Cardiac muscle cell (in vitro differentiated cells and primary cell): ENCODE results near the gene STXBP5. TPM values are rescaled to one million over a fixed set of nuclear protein-coding genes. Genes with fewer than 3 reads are reported as not detected.

Experiments used
- DNase-seq, 2 donors: peaks; one replicate each; pipeline versions ENCODE4 v3.0.0 to v3.0.0-alpha.2; 2010 to 2017; ENCODE audit warnings: low read depth in 1 of 2, low spot score in 1 of 2
- H3K27ac ChIP-seq: fragments of 200-600 bp; sonication (generic); 2 replicates; pipeline ENCODE4 v1.5.1; 2016
- H3K27me3 ChIP-seq: fragments of 200-600 bp; sonication (generic); 2 replicates; pipeline ENCODE4 v1.6.0; 2016; ENCODE audit warnings: control low read depth
- H3K36me3 ChIP-seq: fragments of 200-600 bp; sonication (generic); 2 replicates; pipeline ENCODE4 v1.5.1; 2016; ENCODE audit warnings: control low read depth
- H3K4me1 ChIP-seq: fragments of 200-600 bp; sonication (generic); 2 replicates; pipeline ENCODE4 v1.8.1; 2017; ENCODE audit warnings: low read depth, mild to moderate bottlenecking, mixed run types
- H3K4me3 ChIP-seq: fragments of 200-600 bp; sonication (generic); 2 replicates; pipeline ENCODE4 v1.5.1; 2016; ENCODE audit warnings: mild to moderate bottlenecking
- H3K9me3 ChIP-seq: fragments of 200-600 bp; sonication (generic); 2 replicates; pipeline ENCODE4 v1.5.1; 2017; ENCODE audit warnings: low read depth, mild to moderate bottlenecking, control low read depth
- polyA plus RNA-seq: library from polyadenylated mRNA; unstranded; fragments of >200 nt; fragmentation: Nextera tagmentation; extraction: Ambion mirVana; gene quantifications from 2 replicates; pipeline ENCODE4 v1.2.1, GENCODE V29; 2016
- total RNA-seq: library from RNA; depleted of rRNA; stranded (reverse); fragments of >200 nt; gene quantifications from 2 replicates; pipeline ENCODE4 v1.2.3, GENCODE V29; 2016
- TF ChIP-seq, protein P1 (sequence below): IDR thresholded peaks from 2 replicates; pipeline ENCODE4 v1.5.1; 2012; ENCODE audit warnings: low read depth, mild to moderate bottlenecking, low read length

STXBP5 gene
- total and polyA plus RNA-seq, 2 experiments from 2014 or later: 2.9 to 5.3 TPM

DNA sequence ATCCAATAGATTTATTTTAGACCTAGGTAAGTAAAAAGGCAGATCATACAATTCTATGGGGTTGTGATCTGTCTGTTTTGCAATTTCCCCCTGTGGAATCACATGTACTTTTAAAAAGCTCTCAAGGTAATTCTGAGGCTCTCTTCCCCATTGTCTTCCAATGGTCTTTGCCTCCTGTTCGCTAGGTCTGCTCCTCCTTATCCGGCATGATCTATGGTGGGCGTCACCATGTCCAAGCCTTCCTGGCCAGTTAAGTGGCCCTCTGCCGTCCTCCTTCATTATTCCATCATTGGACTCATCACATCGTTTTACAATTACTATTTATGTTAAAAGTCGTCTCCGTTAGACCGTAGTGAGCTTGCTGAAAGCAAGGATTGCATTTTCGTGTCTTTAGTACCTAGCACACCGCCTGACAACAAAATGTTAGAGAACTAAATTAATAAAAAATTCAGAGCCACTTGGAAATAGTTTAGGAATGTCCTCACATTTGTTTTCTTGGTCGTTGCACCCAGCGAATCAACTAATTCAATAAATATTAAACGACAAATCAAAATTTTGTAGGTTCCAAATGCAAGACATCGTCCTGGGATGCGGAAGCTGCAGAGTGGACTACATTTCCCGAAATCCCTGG, 2.2 kb upstream of the STXBP5 start:
- peak in 1 of 2 donors; percentile 53 for DNase-seq
- H3K27me3 ChIP-seq: no peaks in the 10 kb centered on the region
- peaks cover 3% of the 10 kb centered on the region for H3K4me1 ChIP-seq
- H3K9me3 ChIP-seq: no peaks in the 10 kb centered on the region
- peak overlapping the region; percentile 95 for H3K4me3 ChIP-seq
- H3K27ac ChIP-seq: no peak overlapping the region
- H3K36me3 ChIP-seq: no peaks in the 10 kb centered on the region
- TF ChIP-seq, protein P1, sequence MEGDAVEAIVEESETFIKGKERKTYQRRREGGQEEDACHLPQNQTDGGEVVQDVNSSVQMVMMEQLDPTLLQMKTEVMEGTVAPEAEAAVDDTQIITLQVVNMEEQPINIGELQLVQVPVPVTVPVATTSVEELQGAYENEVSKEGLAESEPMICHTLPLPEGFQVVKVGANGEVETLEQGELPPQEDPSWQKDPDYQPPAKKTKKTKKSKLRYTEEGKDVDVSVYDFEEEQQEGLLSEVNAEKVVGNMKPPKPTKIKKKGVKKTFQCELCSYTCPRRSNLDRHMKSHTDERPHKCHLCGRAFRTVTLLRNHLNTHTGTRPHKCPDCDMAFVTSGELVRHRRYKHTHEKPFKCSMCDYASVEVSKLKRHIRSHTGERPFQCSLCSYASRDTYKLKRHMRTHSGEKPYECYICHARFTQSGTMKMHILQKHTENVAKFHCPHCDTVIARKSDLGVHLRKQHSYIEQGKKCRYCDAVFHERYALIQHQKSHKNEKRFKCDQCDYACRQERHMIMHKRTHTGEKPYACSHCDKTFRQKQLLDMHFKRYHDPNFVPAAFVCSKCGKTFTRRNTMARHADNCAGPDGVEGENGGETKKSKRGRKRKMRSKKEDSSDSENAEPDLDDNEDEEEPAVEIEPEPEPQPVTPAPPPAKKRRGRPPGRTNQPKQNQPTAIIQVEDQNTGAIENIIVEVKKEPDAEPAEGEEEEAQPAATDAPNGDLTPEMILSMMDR: no peak

DNA sequence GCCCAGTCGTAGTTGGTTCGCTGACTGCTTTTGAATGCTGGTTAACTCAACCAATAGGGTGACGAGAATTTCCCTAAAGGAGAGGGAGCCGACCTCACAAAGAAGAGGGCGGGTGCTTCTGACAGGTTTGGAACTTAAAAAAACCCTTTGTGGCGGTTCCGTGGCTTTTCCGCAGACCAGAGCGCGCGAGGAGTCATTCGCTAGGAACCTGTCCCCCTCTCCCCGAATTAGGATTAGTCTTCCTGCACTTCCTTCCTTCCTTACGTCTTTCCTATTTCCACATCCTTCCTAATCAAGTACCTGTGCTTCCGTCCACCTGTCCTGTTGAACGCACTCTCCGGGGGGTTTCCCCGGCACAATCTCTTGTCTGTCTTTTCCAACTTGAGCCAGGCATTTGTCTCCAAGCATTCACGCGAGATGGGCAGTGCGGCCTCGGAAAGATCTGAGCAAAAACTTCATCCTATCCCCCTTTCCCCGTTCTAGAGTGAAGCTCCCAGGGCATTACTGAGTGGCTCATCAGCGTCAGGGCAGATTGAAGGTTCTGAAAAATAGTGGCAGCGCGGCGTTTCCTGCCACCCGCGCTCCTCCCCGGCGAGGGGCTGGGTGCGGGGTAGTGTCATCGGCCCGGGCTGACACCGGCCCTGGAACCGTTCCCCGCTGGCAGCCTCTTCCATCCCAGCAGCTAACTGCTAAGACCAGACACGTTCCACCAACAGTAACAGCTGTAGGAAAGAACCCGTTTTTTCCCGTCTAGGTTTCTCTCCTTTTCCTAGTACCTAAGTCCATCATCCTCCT, 1.5 kb upstream of the STXBP5 start:
- Histone ChIP-seq H3K9me3 (no peaks in the 10 kb centered on the region), H3K4me1 (peaks cover 3% of the 10 kb centered on the region), H3K4me3 (peak overlapping the region; percentile 95), H3K27me3 (no peaks in the 10 kb centered on the region), H3K27ac (peak overlapping the region; percentile 92), H3K36me3 (no peaks in the 10 kb centered on the region)
- TF ChIP-seq, protein P1: no peak
- DNase-seq: peak; percentile 94 to 98

DNA sequence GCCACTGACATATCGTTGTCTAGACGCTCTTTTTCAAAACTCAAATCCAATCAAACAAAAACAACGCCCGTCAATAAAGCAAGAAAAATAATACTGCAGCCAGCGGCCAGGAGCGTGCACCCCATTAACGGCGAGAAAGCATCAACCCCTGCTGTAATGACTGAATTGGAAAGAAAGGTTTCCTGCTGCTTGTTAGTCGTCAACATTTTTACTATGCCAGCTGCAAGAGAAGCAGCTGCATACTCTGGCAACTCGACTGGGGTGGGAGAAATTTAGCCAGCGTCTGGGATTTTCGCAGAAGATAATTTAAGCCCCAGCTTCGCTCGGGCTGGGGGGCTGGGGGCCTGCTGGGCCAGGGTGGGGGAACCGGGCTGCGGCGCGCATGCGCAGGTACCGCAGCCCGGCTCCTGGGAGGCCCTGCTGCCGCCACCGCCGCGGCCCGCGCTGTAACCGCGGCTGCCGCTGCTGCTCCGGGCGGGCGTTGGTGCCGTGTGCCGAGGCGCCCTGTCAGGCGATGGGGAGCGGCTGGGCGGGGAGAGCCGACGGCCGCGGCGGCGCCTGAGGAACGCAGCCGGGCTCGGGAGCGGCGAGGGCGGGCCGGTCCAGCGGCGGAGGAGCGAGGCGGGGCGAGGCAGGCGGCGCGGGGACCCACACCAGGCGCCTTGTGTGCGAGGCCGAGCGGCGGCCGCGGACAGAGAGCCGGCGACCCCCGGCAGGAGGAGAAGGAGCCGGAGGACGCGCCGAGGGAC, 732 bp upstream of the STXBP5 start:
- peak overlapping the region; percentile 95 for H3K4me3 ChIP-seq
- TF ChIP-seq, protein P1: no peak
- H3K36me3 ChIP-seq: no peaks in the 10 kb centered on the region

DNA sequence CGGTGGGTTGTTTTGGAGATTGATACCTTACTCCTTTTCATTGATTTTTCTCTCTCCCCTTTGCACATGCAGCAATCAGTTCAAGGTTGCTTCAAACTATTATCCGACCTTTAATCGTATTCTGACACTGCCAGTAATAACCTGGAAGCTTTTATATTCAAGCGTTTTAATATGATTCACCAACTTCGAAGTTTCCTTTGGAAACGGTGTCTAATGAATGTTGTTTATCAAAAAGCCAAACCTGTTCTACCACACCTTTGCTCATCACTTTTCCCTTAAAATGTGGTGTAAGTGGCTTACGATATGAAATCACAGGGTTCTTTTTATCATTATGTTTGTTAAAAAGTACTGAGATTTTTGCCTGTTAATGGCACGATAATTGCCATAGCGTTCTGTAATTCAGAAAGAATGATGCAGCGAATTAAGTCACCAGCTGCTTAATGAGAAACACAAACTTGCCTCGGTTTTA, 660 bp downstream of the STXBP5 start:
- Histone ChIP-seq H3K4me1 (peaks cover 3% of the 10 kb centered on the region), H3K27ac (no peak overlapping the region), H3K36me3 (no peaks in the 10 kb centered on the region), H3K9me3 (no peaks in the 10 kb centered on the region), H3K4me3 (peak overlapping the region; percentile 95), H3K27me3 (no peaks in the 10 kb centered on the region)
- no peak for DNase-seq
- TF ChIP-seq, protein P1: no peak

More for the DNA sequence above, 732 bp upstream of the STXBP5 start:
- Histone ChIP-seq H3K4me1 (peaks cover 3% of the 10 kb centered on the region), H3K27ac (peak overlapping the region; percentile 92), H3K9me3 (no peaks in the 10 kb centered on the region), H3K27me3 (no peaks in the 10 kb centered on the region)
- peak; percentile 83 to 92 for DNase-seq
